ENCODE data around the gene ABITRAM.

The ABITRAM gene

DNA sequence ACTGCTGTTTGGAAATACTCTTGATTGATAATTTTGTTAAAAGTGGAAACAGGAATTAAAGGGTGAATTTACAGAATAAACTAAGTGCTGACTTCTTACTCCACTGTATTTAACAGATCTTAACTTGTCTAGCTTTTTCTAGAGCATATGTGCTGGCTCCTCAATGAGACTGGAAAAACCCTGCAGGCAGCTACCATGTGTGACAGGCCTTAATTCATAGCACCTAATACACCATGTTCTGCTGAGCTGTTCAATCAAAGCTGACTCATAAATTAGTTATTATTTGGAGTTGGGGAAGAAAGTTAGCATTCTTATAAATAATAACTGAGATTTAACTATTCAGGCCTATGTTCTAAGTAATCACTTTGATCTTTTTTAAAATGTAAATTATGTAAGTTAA is 49.7 kb downstream of the ABITRAM start:
- TF ChIP-seq CTCF (IDR thresholded peaks at IDR 0.05): no peak
